CD4-positive, alpha-beta T cell treated with Interleukin-15 for 1 hour (primary cell): ENCODE measurements around the gene ZFPM1.

Source experiments
- DNase-seq: peaks from one replicate; pipeline ENCODE4 v3.0.0-alpha.2; 2020

The ZFPM1 gene

DNA sequence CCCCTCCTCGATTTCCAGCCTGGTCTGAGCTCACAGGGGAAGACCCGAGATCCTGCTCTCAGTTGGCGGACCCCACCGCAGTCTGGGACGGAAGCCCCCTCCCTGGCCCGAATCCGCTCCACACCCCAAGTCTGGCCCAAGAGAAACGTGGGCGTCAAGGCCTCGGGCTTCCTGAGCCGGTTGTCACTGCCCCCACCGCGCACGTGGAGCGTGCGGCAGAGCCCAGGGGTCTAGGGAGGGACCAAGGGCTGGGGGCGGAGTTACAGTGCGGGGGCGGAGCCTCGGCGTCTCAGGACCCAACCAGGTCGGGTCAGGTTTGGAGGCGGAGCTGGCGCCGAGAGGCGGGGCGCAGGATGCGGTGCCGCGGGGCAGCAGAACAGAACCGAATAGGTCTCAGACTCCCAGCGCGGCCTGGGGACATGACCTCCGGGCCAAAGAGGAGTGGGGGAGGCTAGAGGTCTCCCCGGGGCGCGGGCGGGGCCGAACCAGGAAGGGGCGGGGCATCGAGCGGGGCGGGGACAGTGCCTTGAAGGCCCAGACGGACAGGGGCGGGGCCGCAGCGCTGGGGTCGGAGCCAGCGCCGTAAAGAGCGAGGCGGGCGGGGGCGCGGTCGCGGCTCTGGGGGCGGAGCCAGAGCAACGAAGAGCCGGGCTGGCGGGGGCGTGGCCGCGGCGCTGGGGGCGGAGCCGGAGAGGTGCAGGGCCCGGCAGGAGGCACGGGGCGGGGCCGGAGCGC lies 431 bp upstream of the ZFPM1 start:
- peak; percentile 97 for DNase-seq

GRCh38 chr16:88453611-88454522 lies 787 bp downstream of the ZFPM1 start:
- no peak for DNase-seq

- peak; percentile 40 for DNase-seq
These were observed 1.5 kb downstream of the ZFPM1 start for GRCh38 chr16:88454523-88454947.

DNA sequence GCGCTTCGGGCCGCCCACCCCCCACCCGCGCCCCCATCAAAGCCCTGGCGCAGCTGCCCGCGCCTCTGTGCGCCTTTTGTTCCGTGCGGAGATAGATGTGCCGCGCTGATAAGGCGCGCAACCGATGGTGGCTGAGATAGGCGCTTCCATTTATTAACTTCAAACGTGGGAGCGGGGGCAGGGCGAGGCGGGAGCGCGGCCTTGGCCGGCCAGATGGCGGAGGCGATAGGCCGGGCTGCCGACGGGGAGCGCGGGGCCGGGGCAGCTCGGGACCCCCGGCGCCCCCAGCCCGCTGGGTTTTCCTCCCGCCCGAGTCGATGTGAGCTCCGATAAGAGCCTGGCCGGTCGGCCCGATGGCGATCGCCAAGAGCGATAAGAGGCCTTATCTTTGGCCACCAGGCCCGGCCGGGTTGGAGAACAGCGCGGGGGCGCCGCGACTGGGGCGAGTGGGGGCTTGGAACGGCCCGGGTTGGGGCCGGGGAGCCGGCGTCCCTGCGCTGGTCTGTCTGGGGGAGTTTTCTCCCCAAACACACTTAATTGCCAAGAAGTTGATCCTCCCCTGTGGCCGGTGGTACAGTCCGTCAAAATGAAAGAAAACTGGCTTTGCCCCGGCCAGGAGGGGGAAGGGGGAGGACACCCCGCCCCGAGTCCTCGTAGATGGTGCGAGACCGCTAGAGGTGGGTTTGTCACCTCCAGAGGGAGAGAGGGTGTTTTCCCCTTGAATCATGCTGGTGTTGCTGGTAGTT lies 2.7 kb downstream of the ZFPM1 start:
- peak; percentile 89 for DNase-seq

DNA sequence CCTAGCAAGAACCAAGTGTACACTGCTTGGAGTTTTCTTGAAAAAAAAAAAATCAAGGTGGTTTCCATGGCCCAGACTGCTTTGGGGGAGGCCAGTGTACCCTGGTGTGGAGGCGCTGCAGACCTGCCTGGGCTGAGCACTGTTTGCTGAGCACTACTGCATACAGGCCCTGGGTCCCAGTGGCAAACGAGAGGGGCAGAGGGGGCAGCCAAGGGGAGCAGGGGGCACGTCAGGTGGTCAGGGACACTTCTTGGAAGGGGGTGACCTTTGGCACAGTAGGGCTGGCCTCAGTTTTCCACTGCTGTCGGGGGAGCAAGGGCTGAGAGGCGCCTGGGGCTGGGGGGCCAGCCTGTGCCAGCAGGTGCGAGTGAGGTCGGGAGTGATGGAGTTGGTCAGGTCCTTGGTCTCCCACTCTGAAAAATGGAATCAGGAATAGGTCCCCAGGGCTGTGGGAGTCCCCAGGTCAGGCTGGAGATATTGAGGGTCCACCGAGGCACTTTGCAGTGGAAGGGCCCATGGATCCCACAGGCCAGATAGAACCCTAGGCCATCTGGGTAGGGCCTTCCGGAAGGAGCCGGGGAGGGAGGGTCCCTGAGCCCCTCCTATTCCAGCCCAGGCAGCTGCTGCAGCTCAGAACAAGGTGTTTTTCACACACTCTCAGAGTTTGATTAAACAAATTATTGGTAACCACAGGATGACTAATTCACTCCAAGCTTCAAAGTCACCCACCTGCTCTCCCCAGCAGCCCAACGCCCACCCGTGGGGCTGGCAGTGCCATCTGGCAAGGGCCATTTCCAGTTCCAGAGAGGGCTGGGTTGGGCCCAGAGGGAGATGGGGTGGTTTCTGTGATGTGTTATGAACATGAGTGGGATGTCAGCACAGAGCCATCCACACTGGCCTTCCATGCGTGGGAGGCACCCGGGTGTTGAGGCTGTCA lies 3.5 kb downstream of the ZFPM1 start:
- peak; percentile 46 for DNase-seq

DNA sequence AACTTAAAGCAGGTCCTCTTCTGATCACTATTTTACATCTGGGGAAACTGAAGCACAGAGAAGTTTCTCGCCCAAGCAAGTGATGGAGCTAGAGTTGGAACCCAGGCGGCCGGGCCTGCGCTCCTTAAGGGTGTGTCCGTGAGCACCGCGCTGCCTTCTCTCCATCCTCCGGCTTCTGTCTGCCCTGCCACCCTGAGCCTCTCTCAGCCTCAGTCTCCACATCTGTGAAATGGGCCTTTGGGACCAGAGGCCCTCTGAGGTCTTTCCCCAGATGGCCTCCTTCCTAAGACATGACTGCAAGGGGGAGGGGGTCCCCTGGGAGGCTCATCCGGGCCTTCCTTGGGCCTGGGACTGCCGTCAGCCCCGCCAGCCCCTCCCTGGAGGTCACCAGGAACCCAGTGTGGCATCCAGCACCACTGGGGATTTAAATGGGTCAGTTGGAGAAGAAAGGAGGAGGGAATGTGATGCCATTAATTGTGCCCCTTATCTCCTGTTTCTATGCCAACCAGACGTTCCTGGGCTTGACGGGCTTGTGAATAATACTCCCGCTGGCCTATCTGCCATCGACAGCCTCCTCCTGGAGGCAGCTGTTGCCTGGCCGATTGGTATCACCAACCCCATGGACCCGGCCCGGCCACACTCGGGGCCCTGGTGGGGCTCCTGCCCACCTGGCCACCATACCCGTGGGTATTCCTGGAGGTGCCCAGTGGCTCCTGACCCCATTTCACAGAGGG lies 5.1 kb downstream of the ZFPM1 start:
- DNase-seq = no peak

DNA sequence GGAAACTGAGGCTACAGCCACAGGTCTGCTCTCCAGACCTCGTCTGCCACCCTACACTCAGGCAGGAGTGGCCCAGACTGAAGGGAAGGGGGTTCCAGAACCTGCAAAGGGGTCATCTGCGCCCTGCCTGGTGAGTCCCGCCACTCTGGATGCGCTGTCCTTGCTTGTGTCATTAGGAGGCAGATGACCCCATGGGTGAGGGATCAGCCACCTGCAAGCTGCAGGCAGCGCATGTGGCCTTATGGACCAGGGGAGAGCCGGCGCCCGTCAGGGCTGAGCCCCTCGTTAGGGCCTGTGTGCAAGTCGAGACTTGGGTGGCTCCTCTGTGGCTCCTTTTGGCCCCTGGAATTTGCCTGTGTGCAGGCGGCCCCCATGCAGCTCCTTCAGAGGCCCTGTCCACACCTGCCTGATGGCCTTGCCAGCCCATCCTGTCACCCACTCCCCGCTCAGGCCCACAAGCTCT lies 5.7 kb downstream of the ZFPM1 start:
- DNase-seq = no peak

DNA sequence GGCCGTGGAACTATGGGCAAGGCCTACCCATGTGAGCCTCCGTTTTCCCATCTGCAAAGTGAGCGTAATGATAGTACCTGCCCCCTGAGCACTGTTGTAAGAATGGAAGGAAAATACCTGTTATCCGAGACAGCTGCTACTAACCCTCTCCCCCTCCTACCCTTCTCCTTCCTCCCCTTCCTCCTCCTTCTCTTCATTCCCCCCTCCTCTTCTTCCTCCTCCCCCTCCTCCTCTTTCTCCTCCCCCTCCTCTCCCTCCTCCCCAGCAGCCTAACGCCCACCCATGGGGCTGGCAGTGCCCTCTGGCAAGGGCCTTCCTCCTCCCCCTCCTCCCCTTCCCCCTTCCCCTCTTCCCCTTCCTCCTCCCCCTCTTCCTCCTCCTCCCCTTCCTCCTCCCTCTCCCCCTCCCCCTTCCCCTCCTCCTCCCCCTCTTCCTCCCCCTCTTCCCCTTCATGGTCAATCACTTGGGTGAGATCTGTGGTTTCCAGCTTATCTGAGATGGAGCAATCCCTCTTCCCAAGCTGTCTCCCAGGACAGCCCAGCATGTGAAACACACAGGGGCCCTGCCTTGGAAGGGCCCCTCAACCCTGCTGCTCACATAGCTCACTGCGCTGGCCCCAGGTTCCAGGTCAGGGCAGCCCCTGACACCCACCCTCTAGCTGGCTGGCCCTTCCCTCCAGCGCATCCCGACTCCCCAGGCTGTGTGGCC lies 6.4 kb downstream of the ZFPM1 start:
- DNase-seq = no peak

DNA sequence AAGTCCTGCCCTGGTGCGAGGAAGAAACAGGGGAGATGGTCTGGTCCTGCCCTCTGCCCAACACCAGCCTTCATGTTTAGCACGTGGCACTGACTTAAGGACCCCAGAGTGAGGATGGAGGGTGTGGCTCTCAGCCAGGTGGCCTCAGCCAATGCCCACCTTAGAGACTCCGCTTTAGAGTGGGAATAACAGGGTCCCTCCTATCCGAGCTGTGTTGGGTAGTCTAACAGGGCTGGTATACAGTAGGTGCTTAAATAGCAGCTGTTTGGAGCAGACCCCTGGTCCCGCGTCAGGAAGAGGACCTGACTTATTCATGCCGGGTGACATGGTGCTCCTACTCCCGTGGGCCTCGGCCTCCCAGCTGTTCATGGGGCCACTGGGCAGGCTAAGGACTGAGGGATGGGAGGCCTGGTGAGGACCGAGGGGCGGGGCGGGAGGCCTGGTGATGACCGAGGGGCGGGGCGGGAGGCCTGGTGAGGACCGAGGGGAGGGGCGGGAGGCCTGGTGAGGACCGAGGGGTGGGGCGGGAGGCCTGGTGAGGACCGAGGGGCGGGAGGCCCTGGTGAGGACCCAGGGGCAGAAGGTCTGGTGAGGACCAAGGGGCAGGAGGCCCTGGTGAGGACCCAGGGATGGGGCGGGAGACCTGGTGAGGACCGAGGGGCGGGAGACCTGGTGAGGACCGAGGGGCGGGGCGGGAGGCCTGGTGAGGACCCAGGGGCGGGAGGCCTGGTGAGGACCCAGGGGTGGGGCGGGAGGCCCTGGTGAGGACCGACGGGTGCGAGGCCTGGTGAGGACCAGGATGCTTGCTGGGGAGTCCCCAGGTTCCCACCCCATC lies 7.6 kb downstream of the ZFPM1 start:
- no peak for DNase-seq

DNA sequence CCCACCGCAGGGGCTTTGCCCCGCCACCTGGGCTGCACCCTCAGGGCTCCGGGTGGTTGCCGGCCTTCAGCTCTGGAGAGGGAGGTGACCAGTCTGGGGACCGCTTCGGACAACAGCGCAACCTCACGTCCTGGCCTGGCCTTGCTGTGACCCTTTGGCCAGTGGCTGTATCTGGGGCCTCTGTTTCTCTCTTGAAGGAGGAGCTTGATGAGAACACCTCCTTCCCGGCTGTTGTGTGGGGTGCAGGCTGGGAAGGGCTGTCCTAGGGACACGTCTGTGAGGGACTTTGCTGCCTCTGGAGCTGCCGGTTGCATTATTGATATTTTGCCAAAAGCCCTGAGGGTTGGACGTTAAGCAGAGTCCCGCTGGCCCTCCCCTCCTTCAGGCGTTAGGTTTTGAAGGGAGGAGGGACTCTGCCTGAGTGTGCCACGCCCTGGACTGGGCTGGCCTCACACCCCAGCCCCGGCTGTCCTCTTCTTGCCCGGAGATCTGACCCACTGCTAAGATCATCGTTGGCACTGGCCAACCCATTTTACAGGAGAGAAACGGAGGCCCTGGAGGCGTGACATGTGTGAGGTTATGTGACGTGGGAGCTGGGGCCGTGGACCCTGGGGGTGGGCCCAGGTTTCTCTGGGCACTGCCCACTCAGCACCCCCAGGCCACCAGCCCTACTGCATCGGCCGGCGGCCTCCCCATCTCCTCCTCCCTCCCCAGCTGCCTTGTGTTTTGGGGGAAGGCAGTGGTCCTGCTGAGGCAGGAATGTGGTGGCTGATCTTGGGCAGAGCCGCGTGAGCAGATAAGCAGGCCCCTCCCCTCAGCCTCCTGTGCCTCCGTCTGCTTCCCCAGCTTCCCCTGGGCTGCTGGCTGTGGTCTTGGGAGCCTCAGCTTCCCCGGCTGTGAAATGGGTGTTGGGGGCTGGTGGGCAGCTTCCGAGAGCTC lies 8.5 kb downstream of the ZFPM1 start:
- no peak for DNase-seq

GRCh38 chr16:88462396-88462795 lies 9.3 kb downstream of the ZFPM1 start:
- no peak for DNase-seq

GRCh38 chr16:88463411-88463810 lies 10.3 kb downstream of the ZFPM1 start:
- no peak for DNase-seq

- no peak for DNase-seq
These were observed 11.6 kb downstream of the ZFPM1 start for GRCh38 chr16:88464447-88465318.

DNA sequence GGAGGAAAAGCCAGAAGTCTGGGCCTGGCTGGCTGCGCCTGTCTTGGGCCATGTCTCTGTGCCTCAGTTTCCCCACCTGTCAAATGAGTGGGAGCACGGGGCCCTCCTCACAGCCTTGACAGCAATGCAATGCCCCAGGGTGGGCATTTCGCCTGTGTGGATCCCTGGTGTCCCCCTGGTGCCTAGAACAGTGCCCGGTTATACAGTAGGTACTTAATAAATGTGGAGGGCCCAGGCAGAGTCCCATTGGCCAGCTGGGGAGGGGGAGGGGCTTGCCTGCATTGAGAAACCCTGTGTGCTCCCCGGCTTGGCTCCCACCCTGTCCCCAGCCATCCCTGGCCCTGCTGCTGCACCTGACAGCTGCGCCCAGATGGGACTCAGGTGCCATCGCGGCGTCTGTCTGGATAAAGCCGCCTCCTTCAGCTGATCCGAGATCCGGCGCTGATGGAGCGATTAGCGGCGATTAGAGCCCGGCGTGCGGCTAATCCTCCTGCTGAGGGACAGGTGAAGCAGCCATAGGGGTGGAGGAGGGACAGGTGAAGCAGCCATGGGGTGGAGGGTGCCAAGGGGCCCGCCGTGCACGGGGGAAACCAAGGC lies 12.4 kb downstream of the ZFPM1 start:
- no peak for DNase-seq

DNA sequence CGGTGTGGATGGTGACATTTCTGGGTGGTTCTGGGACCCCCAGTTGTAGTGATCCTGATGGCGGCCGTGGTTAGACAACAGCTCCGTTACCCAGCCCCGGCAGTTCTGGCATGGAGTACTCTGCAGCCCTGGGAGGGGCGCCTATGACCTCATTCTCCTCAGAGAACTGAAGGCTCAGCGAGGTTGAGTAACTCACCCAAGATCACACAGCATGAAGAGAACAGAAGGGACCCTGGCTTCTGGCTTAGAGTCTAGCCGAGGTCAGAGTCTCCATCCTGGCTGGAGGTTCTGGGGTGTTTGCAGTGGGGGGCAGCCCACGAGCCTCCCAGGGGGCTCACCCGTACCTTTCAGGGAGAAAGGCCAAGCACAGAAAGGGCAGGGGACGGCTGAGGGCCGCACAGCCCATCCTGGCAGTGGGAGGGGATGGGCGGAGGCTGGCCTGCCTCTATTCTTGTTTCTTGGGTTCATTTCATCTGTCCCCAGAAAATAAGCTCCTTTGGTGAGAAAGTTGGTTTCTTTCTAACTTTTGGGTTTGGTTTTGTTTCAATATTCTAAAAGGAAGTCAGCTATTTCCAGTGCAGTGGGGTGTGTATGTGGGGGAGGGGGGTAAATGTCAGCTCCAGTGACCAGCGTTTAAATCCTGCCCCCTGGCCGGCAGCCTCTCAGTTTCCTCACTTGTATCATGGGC lies 13.2 kb downstream of the ZFPM1 start:
- DNase-seq = no peak

DNA sequence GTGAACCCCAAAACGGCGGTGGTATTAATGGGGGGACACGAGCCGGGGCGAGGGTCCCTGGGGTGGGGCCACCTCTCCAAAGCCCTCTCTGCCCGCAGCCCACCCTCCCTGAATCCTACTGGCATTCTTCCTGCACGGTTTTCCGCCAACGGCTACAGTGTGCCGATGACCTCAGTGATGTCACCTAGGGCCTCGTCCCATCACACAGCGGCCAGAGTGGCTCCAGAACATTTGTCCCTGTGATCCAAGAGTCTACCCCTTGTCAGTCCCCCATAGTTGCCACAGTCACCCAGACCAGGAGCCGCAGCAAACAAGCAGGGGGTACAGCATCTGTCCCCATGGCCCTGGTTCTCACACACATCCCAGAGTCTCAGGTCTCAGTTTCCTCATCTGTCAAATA lies 13.9 kb downstream of the ZFPM1 start:
- no peak for DNase-seq

- no peak for DNase-seq
These were observed 14.5 kb downstream of the ZFPM1 start for GRCh38 chr16:88467541-88467944.
